ENCODE results near the gene SAAL1.

Gene SAAL1

DNA sequence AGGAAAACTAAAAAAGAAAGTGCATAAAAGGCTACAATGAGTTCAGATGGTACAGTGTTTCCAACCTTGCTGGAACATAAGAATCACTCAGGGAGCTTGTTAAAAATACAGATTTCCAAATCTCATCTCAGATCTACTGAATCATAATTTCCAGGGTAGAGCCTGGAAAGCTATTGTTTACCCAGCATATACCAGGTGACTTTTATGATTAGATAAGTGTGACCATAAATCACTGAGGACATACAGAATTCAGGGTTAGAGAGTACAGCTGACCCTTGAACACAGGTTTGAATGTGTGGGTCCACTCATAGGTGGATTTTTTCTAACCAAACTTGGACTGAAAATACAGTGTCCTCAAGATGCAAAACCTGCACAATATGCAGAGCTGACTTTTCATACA lies 11.9 kb downstream of the SAAL1 start:
- Histone ChIP-seq H3K27me3 (ENCODE audit: low read length) (no peaks in the 10 kb centered on the region), H3K9me2 (replicated peaks; ENCODE audit: insufficient read depth, low read length) (no peaks in the 10 kb centered on the region), H3K9ac (ENCODE audit: low read length) (no peak overlapping the region), H3K27ac (ENCODE audit: low read depth, low read length) (no peak overlapping the region), H3K79me2 (ENCODE audit: insufficient read depth, low read length) (peaks cover 22% of the 10 kb centered on the region), H3K4me3 (ENCODE audit: insufficient read depth, low read length, poor library complexity, severe bottlenecking) (no peak overlapping the region), H3K4me2 (ENCODE audit: low read depth, low read length, poor library complexity, severe bottlenecking) (no peak overlapping the region), H4K20me1 (ENCODE audit: low read depth, low read length) (no peaks in the 10 kb centered on the region; the same call in 1 of the 2 replicates), H3K36me3 (ENCODE audit: low read length) (peaks cover 56% of the 10 kb centered on the region), H2AFZ (ENCODE audit: low read depth, low read length, severe bottlenecking) (no peak overlapping the region), H3F3A (ENCODE audit: insufficient read depth) (peaks cover 3% of the 10 kb centered on the region; the same call in 1 of the 2 replicates), H3K9me3 (ENCODE audit: insufficient read depth, low read length) (no peaks in the 10 kb centered on the region)
- TF ChIP-seq EZH2phosphoT487 (conservative IDR thresholded peaks at IDR 0.05; ENCODE audit: low read length) = no peak
- TF ChIP-seq, protein P1, sequence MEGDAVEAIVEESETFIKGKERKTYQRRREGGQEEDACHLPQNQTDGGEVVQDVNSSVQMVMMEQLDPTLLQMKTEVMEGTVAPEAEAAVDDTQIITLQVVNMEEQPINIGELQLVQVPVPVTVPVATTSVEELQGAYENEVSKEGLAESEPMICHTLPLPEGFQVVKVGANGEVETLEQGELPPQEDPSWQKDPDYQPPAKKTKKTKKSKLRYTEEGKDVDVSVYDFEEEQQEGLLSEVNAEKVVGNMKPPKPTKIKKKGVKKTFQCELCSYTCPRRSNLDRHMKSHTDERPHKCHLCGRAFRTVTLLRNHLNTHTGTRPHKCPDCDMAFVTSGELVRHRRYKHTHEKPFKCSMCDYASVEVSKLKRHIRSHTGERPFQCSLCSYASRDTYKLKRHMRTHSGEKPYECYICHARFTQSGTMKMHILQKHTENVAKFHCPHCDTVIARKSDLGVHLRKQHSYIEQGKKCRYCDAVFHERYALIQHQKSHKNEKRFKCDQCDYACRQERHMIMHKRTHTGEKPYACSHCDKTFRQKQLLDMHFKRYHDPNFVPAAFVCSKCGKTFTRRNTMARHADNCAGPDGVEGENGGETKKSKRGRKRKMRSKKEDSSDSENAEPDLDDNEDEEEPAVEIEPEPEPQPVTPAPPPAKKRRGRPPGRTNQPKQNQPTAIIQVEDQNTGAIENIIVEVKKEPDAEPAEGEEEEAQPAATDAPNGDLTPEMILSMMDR (IDR thresholded peaks at IDR 0.05; ENCODE audit: insufficient read depth, low read length, poor library complexity, severe bottlenecking) = no peak

DNA sequence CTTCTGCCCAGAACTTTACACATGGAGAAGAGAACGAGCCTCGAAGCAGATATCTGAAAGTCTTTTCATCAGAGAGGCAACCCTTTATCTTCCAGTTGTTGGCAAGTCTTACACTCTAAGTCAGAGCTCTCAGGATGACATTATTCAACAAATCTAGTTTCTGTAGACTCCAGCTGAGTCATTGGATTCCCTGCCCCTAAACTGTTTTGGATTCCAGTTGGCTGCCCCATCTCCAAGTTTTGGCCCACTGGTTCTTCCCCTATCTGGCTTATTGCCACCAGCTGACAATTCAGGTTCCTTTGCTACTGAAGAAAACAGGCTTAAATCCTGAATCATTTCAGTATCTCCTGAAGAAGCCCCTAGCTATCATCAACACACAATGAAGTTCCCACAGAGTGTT lies 14.2 kb downstream of the SAAL1 start:
- Histone ChIP-seq H3K79me2 (ENCODE audit: insufficient read depth, low read length) (peaks cover 4% of the 10 kb centered on the region; the same call in 1 of the 2 replicates), H3K9me2 (replicated peaks; ENCODE audit: insufficient read depth, low read length) (no peaks in the 10 kb centered on the region), H3K4me2 (ENCODE audit: low read depth, low read length, poor library complexity, severe bottlenecking) (no peak overlapping the region), H4K20me1 (ENCODE audit: low read depth, low read length) (no peaks in the 10 kb centered on the region), H3K27ac (ENCODE audit: low read depth, low read length) (no peak overlapping the region), H2AFZ (ENCODE audit: low read depth, low read length, severe bottlenecking) (no peak overlapping the region), H3K36me3 (ENCODE audit: low read length) (peaks cover 73% of the 10 kb centered on the region), H3K9ac (ENCODE audit: low read length) (no peak overlapping the region), H3F3A (ENCODE audit: insufficient read depth) (peaks cover 3% of the 10 kb centered on the region; the same call in 1 of the 2 replicates), H3K4me3 (ENCODE audit: insufficient read depth, low read length, poor library complexity, severe bottlenecking) (no peak overlapping the region), H3K27me3 (ENCODE audit: low read length) (no peaks in the 10 kb centered on the region), H3K9me3 (ENCODE audit: insufficient read depth, low read length) (no peaks in the 10 kb centered on the region)
- TF ChIP-seq, protein P1 (IDR thresholded peaks at IDR 0.05; ENCODE audit: insufficient read depth, low read length, poor library complexity, severe bottlenecking) = no peak
- TF ChIP-seq EZH2phosphoT487 (conservative IDR thresholded peaks at IDR 0.05; ENCODE audit: low read length) = no peak

DNA sequence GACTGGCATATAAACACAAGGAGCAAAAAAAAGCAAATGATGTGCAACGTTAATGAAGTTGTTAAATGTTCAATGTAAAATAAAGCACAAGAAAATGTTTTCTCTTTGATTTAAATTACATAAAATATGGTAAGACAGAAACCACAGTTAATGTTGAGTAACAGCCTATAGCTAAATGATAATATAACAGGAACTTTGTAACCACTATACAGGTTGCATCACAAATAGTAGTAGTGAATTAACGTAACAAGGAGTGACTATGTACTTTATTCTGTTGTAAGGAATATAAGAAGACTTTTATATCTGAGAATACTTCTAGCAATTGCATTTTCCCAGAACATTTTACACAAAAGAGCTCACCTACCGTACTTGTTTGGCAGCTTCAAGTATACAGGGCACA lies 16.9 kb downstream of the SAAL1 start:
- Histone ChIP-seq H2AFZ (ENCODE audit: low read depth, low read length, severe bottlenecking) (no peak overlapping the region), H3K27me3 (ENCODE audit: low read length) (no peaks in the 10 kb centered on the region), H3F3A (ENCODE audit: insufficient read depth) (peaks cover 3% of the 10 kb centered on the region; the same call in 1 of the 2 replicates), H3K4me2 (ENCODE audit: low read depth, low read length, poor library complexity, severe bottlenecking) (no peak overlapping the region), H4K20me1 (ENCODE audit: low read depth, low read length) (no peaks in the 10 kb centered on the region), H3K27ac (ENCODE audit: low read depth, low read length) (no peak overlapping the region), H3K79me2 (ENCODE audit: insufficient read depth, low read length) (no peaks in the 10 kb centered on the region), H3K9me2 (replicated peaks; ENCODE audit: insufficient read depth, low read length) (no peaks in the 10 kb centered on the region), H3K36me3 (ENCODE audit: low read length) (peaks cover 68% of the 10 kb centered on the region), H3K9ac (ENCODE audit: low read length) (no peak overlapping the region), H3K4me3 (ENCODE audit: insufficient read depth, low read length, poor library complexity, severe bottlenecking) (no peak overlapping the region), H3K9me3 (ENCODE audit: insufficient read depth, low read length) (no peaks in the 10 kb centered on the region)
- no peak for TF ChIP-seq EZH2phosphoT487 (conservative IDR thresholded peaks at IDR 0.05; ENCODE audit: low read length)
- TF ChIP-seq, protein P1 (IDR thresholded peaks at IDR 0.05; ENCODE audit: insufficient read depth, low read length, poor library complexity, severe bottlenecking) = no peak

Measured in SU-DHL-6 (cell line).